Kidney epithelial cell (primary cell): Measurements from ENCODE around the gene GPX3. TPM values are rescaled to one million over a fixed set of nuclear protein-coding genes. Genes with fewer than 3 reads are reported as not detected.

Experiments used
- DNase-seq: peaks from one replicate; pipeline ENCODE4 v3.0.0-alpha.2; 2010; ENCODE audit warnings: low read depth
- H3K27me3 ChIP-seq: 2 replicates; pipeline ENCODE4 v1.6.0; 2011; ENCODE audit warnings: low read length; ENCODE audit not compliant: control insufficient read depth, insufficient read depth
- H3K36me3 ChIP-seq: 2 replicates; pipeline ENCODE4 v1.5.1; 2011; ENCODE audit warnings: low read length; ENCODE audit not compliant: control insufficient read depth, insufficient read depth
- H3K4me3 ChIP-seq: 2 replicates; pipeline ENCODE4 v1.5.1; 2011; ENCODE audit warnings: low read depth, mild to moderate bottlenecking, control low read depth, low read length
- total RNA-seq: library from RNA; depleted of rRNA; stranded (reverse); fragments of >200 nt; gene quantifications from 2 replicates; pipeline ENCODE4 v1.2.3, GENCODE V29; 2015
- TF ChIP-seq, protein P1 (sequence below): IDR thresholded peaks from 2 replicates; pipeline ENCODE4 v1.5.1; 2011; ENCODE audit warnings: mild to moderate bottlenecking, moderate library complexity, low read length, control low read depth, inconsistent platforms; ENCODE audit not compliant: insufficient read depth, poor library complexity, severe bottlenecking

GPX3 gene, protein sequence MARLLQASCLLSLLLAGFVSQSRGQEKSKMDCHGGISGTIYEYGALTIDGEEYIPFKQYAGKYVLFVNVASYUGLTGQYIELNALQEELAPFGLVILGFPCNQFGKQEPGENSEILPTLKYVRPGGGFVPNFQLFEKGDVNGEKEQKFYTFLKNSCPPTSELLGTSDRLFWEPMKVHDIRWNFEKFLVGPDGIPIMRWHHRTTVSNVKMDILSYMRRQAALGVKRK
- 5.5 and 6.3 TPM in 2 replicates for total RNA-seq

DNA sequence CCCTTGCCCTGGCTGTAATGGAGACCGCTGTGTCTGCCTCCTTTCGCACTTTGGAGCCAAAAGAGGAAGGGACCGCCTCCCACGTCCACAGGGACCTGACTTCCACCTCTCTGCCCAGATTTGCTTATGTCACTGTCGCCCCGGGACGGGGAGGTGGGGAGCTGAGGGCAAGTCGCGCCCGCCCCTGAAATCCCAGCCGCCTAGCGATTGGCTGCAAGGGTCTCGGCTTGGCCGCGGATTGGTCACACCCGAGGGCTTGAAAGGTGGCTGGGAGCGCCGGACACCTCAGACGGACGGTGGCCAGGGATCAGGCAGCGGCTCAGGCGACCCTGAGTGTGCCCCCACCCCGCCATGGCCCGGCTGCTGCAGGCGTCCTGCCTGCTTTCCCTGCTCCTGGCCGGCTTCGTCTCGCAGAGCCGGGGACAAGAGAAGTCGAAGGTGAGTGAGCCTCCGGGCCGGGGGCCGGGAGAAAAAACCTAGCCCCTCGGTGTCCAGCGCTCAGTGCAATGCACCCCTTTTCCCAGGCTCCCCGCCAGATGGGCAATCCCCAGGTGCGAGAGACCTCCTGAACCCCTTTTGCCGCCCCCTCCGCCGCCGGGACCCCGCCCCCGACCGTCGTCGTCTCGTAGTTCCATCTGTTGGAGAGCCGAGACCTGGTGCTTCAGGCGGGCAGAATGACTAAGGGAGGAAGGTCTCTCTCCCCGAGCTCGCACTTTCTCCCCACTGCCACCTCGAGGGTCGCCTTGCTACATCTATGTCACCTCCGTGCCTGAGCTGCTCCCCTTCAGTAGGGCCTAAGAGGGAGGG, at the start of gene GPX3:
Gene GPX3, plus strand, starts transcription at position 288 of the 807 bp plus-strand sequence. Its CDS starts 64 bp downstream, at position 352.
- Histone ChIP-seq H3K36me3 (peaks cover 2% of the 10 kb centered on the region), H3K4me3 (peak within 1 kb of the TSS; percentile 57), H3K27me3 (no peaks in the 10 kb centered on the region)
- no peak for DNase-seq
- TF ChIP-seq, protein P1, sequence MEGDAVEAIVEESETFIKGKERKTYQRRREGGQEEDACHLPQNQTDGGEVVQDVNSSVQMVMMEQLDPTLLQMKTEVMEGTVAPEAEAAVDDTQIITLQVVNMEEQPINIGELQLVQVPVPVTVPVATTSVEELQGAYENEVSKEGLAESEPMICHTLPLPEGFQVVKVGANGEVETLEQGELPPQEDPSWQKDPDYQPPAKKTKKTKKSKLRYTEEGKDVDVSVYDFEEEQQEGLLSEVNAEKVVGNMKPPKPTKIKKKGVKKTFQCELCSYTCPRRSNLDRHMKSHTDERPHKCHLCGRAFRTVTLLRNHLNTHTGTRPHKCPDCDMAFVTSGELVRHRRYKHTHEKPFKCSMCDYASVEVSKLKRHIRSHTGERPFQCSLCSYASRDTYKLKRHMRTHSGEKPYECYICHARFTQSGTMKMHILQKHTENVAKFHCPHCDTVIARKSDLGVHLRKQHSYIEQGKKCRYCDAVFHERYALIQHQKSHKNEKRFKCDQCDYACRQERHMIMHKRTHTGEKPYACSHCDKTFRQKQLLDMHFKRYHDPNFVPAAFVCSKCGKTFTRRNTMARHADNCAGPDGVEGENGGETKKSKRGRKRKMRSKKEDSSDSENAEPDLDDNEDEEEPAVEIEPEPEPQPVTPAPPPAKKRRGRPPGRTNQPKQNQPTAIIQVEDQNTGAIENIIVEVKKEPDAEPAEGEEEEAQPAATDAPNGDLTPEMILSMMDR, result no peak

GRCh38 chr5:150978590-150978989, 41.8 kb upstream of the GPX3 start:
- DNase-seq, result no peak
- no peak overlapping the region for H3K4me3 ChIP-seq
- H3K36me3 ChIP-seq, result no peaks in the 10 kb centered on the region
- TF ChIP-seq, protein P1, result no peak
- H3K27me3 ChIP-seq, result no peaks in the 10 kb centered on the region

DNA sequence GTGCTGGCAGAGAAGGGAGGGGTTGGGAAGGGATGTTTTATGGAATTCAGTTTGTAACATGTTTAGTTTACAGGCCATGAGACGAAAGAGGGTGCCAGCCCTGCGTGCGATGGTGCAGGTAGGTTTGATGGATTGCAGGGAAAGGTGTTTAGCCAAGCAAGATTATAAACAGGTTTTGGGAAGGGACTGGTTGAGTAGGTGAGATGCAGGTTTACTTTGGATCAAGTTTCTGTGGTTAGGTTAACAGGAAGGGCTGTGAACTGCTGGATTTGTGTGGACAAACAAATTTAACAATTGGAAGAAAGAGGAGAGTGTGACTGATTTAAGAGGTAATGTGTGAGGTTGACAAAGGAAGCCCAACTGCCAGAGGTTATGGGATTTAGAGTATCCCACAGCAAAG, 32.6 kb upstream of the GPX3 start:
- no peak overlapping the region for H3K4me3 ChIP-seq
- H3K36me3 ChIP-seq, result no peaks in the 10 kb centered on the region
- no peak for DNase-seq
- no peaks in the 10 kb centered on the region for H3K27me3 ChIP-seq
- TF ChIP-seq, protein P1, result no peak

DNA sequence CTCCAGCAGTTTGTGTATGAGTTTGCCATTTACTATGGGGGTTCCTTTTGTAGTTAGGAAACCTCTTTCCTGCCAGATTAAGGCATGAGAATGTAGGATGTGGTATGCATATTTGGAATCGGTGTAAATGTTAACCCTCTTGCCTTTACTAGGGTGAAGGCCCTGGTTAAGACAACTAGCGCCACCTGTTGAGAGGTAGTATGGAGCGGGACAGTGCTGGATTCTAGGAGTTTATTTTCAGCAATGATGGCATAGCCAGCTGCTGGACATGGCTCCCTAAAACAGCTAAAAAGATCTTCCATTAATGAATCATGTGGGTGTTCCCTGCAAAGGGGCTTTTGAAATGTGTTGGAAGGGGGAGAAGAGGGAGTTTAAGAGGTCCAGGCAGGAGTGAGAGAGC, 30.7 kb upstream of the GPX3 start:
- TF ChIP-seq, protein P1, result no peak
- DNase-seq, result no peak
- Histone ChIP-seq H3K27me3 (no peaks in the 10 kb centered on the region), H3K4me3 (no peak overlapping the region), H3K36me3 (no peaks in the 10 kb centered on the region)

- TF ChIP-seq, protein P1, result no peak
- H3K36me3 ChIP-seq, result no peaks in the 10 kb centered on the region
- H3K27me3 ChIP-seq, result no peaks in the 10 kb centered on the region
- DNase-seq, result no peak
- no peak overlapping the region for H3K4me3 ChIP-seq
These were observed 27.7 kb upstream of the GPX3 start for GRCh38 chr5:150992705-150993104.
